ENCODE results near the gene SUSD3.

SUSD3 gene

GRCh38 chr9:93127395-93127911 is 69.0 kb downstream of the SUSD3 start:
- no peak for DNase-seq

DNA sequence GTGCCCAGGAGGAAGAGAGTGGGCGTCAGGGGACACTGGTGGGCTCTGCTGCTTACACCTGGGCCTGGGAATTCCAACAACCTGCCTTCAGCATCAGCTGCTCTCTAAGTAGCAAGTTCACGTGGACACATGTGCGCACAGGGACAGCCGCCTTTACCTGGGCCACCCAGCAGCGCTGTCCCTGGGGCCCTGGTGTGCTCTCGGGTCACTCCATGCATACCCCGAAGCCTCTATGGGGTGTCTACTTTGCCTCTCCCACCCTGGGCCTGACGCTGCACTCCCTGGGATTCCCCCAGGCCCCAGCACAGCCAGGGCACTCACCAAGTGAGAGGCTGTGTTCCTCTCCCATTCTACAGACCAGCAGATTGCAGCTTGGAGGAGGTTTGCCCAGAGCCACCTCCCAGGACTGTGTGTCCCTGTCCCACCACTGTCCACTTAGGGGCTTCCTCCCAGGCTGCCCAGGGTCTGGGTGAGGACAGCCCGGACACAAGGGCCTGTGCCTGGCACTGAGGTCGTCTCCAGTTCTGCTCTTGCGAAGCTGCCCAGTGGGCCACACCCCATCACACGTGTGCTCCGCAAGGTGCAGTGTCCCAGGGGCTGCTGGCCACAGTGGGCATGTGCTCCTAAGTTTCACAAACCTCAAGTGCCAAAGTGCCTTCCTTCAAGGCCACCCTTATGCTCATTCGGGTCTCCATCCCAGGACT is 69.7 kb downstream of the SUSD3 start:
- no peak for DNase-seq

- DNase-seq: no peak
Observed at GRCh38 chr9:93128715-93129224, 70.3 kb downstream of the SUSD3 start.

DNA sequence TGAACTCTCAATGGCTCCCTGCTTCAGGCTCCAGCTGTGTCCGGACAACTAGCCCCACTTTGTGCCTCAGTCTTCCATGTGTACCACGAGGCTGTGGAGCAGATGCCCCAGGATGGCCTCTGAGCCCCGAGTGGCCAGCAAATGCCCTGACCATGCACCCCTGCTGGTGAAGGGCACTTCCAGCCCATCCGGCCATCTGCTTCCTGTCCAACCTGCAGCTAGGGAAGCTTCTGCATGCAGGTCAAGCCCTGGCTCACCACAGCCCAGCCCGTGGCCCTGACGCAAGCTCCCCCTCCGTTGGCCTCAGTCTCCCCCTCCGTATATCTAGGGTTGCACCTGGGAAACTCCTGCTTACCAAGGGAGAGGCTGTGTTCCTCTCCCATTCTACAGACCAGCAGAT is 70.8 kb downstream of the SUSD3 start:
- DNase-seq: no peak

GRCh38 chr9:93129691-93130500 is 71.4 kb downstream of the SUSD3 start:
- DNase-seq: no peak

GRCh38 chr9:93130861-93131481 is 72.5 kb downstream of the SUSD3 start:
- no peak for DNase-seq

- DNase-seq: no peak
Observed at GRCh38 chr9:93131599-93132286, 73.2 kb downstream of the SUSD3 start.

GRCh38 chr9:93132287-93132927 is 73.9 kb downstream of the SUSD3 start:
- DNase-seq: no peak

DNA sequence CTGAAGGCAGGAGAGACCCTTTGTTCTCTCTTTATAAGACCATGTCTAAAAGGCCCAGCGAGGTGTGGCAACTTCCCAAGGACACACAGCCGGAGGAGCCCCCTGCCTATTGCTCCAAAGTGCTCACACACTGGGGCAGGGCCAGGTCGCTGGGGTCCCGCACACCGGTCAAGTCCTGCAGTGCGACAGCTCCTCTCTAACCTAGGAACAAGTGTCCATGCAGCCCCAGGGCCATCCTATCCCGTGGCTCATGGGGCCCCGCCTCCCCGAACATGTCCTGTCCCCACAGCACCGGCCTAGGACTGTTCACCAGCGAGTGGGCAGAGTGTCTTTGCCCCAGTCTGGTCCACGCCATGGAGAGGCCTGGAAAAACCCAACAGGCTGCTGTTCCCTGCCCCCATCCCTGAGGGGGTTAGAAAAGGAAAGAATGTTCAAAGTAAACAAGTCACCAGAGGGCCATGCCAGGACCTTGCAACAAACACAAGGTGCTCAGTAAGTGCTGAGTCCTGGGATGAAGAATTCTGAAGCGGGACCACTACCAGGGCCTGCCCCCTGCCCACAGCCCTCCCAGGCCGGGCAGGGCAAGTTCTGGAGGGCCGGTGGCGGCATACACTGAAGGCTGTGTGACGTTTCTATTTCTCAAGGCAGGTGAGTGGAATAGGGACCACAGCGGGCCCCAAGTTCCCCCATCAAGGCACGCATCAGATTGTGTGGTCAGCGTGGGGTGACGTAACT is 74.6 kb downstream of the SUSD3 start:
- DNase-seq: no peak

DNA sequence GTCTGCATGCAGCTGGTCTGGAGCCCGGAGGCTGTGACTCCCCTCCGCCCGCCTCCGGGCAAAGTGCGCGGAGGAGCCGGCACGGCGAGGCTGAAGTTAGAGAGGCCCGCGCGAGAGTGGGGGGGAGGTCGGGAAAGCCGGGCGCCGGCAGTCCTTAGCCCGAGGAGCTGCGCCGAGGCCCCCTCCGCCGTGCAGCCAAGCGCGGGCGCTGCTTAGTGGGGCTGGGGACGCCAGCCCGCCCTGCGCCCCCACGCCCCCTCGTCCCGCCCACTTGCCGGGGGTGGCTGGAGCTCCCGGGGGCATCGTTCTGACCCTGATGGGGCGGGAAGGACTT is 75.1 kb downstream of the SUSD3 start:
- peak; percentile 62 for DNase-seq

- peak; percentile 29 for DNase-seq
Observed at GRCh38 chr9:93134015-93134739, 75.7 kb downstream of the SUSD3 start, which contains the start of gene NINJ1. Gene NINJ1, minus strand, starts transcription at chr9:93134251. Its CDS starts 34 bp downstream, at chr9:93134217.

Data from amniotic stem cell (primary cell).